ENCODE data around the gene NPTX2. TPM values are rescaled to one million over a fixed set of nuclear protein-coding genes. Genes with fewer than 3 reads are reported as not detected.

NPTX2 gene
- total RNA-seq, 4 donors from 2014 or later = 4.3 to 13.7 (median 8.6) TPM

GRCh38 chr7:98630149-98630548 lies 13.1 kb downstream of the NPTX2 start:
- 72% methylated on average over 9 of the region's 9 CpGs for WGBS
- Histone ChIP-seq H3K9me3 (no peaks in the 10 kb centered on the region), H3K36me3 (no peaks in the 10 kb centered on the region), H3K4me1 (no peaks in the 10 kb centered on the region), H3K27me3 (peaks cover 11% of the 10 kb centered on the region), H3K27ac (no peak overlapping the region), H3K4me3 (no peak overlapping the region)
- TF ChIP-seq POLR2AphosphoS5 (IDR thresholded peaks at IDR 0.05) = no peak
- no peak for TF ChIP-seq EP300 (IDR thresholded peaks at IDR 0.05)
- no peak for TF ChIP-seq POLR2A (IDR thresholded peaks at IDR 0.05)
- no peak for TF ChIP-seq CTCF (IDR thresholded peaks at IDR 0.05)
- no peak for DNase-seq (ENCODE audit: low spot score in 2 of 2)

GRCh38 chr7:98630770-98631169 lies 13.7 kb downstream of the NPTX2 start:
- DNase-seq (ENCODE audit: low spot score in 2 of 2) = no peak

GRCh38 chr7:98638853-98639252 lies 21.8 kb downstream of the NPTX2 start:
- WGBS = 78% methylated on average over 2 of the region's 2 CpGs
- TF ChIP-seq POLR2AphosphoS5 (IDR thresholded peaks at IDR 0.05) (no peak), POLR2A (IDR thresholded peaks at IDR 0.05) (no peak), CTCF (IDR thresholded peaks at IDR 0.05) (no peak), EP300 (IDR thresholded peaks at IDR 0.05) (no peak)
- H3K4me1 ChIP-seq = no peaks in the 10 kb centered on the region
- H3K9me3 ChIP-seq = peaks cover 7% of the 10 kb centered on the region
- no peak for DNase-seq (ENCODE audit: low spot score in 2 of 2)
- no peaks in the 10 kb centered on the region for H3K27me3 ChIP-seq
- no peak overlapping the region for H3K4me3 ChIP-seq
- no peak overlapping the region for H3K27ac ChIP-seq
- H3K36me3 ChIP-seq = no peaks in the 10 kb centered on the region

More at GRCh38 chr7:98630770-98631169, 13.7 kb downstream of the NPTX2 start:
- H3K4me1 ChIP-seq = no peaks in the 10 kb centered on the region
- H3K27ac ChIP-seq = no peak overlapping the region
- H3K9me3 ChIP-seq = no peaks in the 10 kb centered on the region
- 53% methylated on average over 3 of the region's 3 CpGs for WGBS
- no peaks in the 10 kb centered on the region for H3K36me3 ChIP-seq
- no peak overlapping the region for H3K4me3 ChIP-seq
- peaks cover 11% of the 10 kb centered on the region for H3K27me3 ChIP-seq
- TF ChIP-seq EP300 (IDR thresholded peaks at IDR 0.05) (no peak), POLR2A (IDR thresholded peaks at IDR 0.05) (no peak), CTCF (IDR thresholded peaks at IDR 0.05) (no peak), POLR2AphosphoS5 (IDR thresholded peaks at IDR 0.05) (no peak)

GRCh38 chr7:98640375-98640774 lies 23.3 kb downstream of the NPTX2 start:
- Histone ChIP-seq H3K36me3 (no peaks in the 10 kb centered on the region), H3K27me3 (no peaks in the 10 kb centered on the region), H3K27ac (no peak overlapping the region), H3K4me3 (no peak overlapping the region), H3K9me3 (peaks cover 7% of the 10 kb centered on the region), H3K4me1 (no peaks in the 10 kb centered on the region)
- TF ChIP-seq EP300 (IDR thresholded peaks at IDR 0.05) (no peak), CTCF (IDR thresholded peaks at IDR 0.05) (no peak), POLR2A (IDR thresholded peaks at IDR 0.05) (no peak), POLR2AphosphoS5 (IDR thresholded peaks at IDR 0.05) (no peak)
- WGBS = 69% methylated on average over 8 of the region's 9 CpGs
- DNase-seq (ENCODE audit: low spot score in 2 of 2) = no peak

- Histone ChIP-seq H3K4me3 (no peak overlapping the region), H3K9me3 (peaks cover 7% of the 10 kb centered on the region), H3K27me3 (no peaks in the 10 kb centered on the region), H3K4me1 (no peaks in the 10 kb centered on the region), H3K36me3 (no peaks in the 10 kb centered on the region), H3K27ac (no peak overlapping the region)
- DNase-seq (ENCODE audit: low spot score in 2 of 2) = no peak
- 38% methylated on average over 5 of the region's 15 CpGs for WGBS
- no peak for TF ChIP-seq POLR2A (IDR thresholded peaks at IDR 0.05)
- no peak for TF ChIP-seq EP300 (IDR thresholded peaks at IDR 0.05)
- TF ChIP-seq POLR2AphosphoS5 (IDR thresholded peaks at IDR 0.05) = no peak
- TF ChIP-seq CTCF (IDR thresholded peaks at IDR 0.05) = no peak
These were observed 24.8 kb downstream of the NPTX2 start for GRCh38 chr7:98641646-98642500.

All from suprapubic skin (tissue), 4 donors.